Measurements from ENCODE around the gene MZT1. TPM values are rescaled to one million over a fixed set of nuclear protein-coding genes. Genes with fewer than 3 reads are reported as not detected.

MZT1 gene
- total and polyA plus RNA-seq, 2 donors (not counting 3 experiments of a cell fraction or from before 2014, with no cell fraction given) = 6.3 to 19.4 TPM

DNA sequence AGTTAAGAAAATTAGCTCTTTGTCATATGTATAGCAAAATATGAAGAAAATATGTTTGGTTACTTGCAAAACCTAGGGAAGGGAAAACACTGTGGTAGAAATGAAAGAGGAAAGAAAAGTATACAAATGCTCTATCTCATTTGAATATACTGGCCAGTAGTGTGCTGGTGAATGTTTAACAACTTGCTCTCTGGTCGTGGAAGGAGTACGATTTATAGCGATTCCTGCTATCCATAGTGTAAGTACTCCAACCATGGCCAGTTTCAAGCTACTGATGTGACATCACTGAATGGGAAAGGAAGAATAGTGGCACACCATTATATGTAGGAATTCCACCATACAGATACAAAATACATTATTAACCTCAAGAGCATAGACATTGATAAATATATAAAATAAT lies 9.6 kb upstream of the MZT1 start:
- FAIRE-seq (no peak), DNase-seq (ENCODE audit: low read depth, low spot score) (no peak)
- no peaks in the 10 kb centered on the region for H3K9me3 ChIP-seq (replicated peaks; ENCODE audit: control insufficient read depth, insufficient read depth, low read length)
- H2AFZ ChIP-seq (ENCODE audit: low read depth, low read length) = no peak overlapping the region
- dilution Hi-C loops (cut with MboI; ENCODE audit: extremely low pct_ligation_motif_present, low sequenced_read_pairs) = no loop called here
- peaks cover 33% of the 10 kb centered on the region for H3K79me2 ChIP-seq (ENCODE audit: control insufficient read depth, insufficient read depth, low read length)
- H4K20me1 ChIP-seq (replicated peaks; ENCODE audit: control insufficient read depth, extremely low read depth, insufficient read depth, low read length) = no peaks in the 10 kb centered on the region
- no peak overlapping the region for H3K4me3 ChIP-seq (replicated peaks in 1 of 3; ENCODE audit: insufficient read depth in 1 of 3, low read depth in 1 of 3, low read length in 3 of 3)
- no peaks in the 10 kb centered on the region for H3K9me1 ChIP-seq (replicated peaks; ENCODE audit: control insufficient read depth, extremely low read depth, insufficient read depth, low read length)
- no peaks in the 10 kb centered on the region for H3K4me1 ChIP-seq (ENCODE audit: control insufficient read depth, extremely low read depth, insufficient read depth, low read length)
- no peak overlapping the region for H3K4me2 ChIP-seq (ENCODE audit: insufficient read depth, low read length)
- H3K36me3 ChIP-seq (ENCODE audit: control insufficient read depth in 2 of 2, extremely low read depth in 1 of 2, insufficient read depth in 2 of 2, low read length in 2 of 2) = peaks cover 0 to 16% of the 10 kb centered on the region in 2 experiments
- BruUV-seq (replicated peaks) = no TSS peak
- intact Hi-C loops (cut with micrococcal nuclease) = no loop called here
- no peaks in the 10 kb centered on the region for H3K27me3 ChIP-seq (ENCODE audit: control insufficient read depth in 2 of 2, insufficient read depth in 2 of 2, low read length in 2 of 2)
- no peak overlapping the region for H3K9ac ChIP-seq (replicated peaks; ENCODE audit: extremely low read depth, insufficient read depth, low read length)
- ChIA-PET CTCF (interaction anchor here (1.4 kb wide), 1 partner anchor 9 kb away, joined by 3 read pairs; the partner anchor contains the start of genes BORA and MZT1), POLR2A (no interaction called here)
- TF ChIP-seq GATA2 (IDR thresholded peaks at IDR 0.05; ENCODE audit: insufficient read depth, insufficient read length, low read depth, low read length) (no peak), JUN (IDR thresholded peaks at IDR 0.05; ENCODE audit: borderline replicate concordance, insufficient read depth, insufficient read length, low read depth) (no peak), POLR2A (IDR thresholded peaks at IDR 0.05; ENCODE audit: low read depth, low read length) (no peak), FOS (IDR thresholded peaks at IDR 0.05; ENCODE audit: borderline replicate concordance, insufficient read depth, low read length) (no peak), MYC (IDR thresholded peaks at IDR 0.05; ENCODE audit: low read depth, low read length) (no peak), EZH2 (IDR thresholded peaks at IDR 0.05; ENCODE audit: borderline replicate concordance, low read depth, low read length, severe bottlenecking) (no peak), POLR2AphosphoS5 (IDR thresholded peaks at IDR 0.05; ENCODE audit: insufficient read depth, low read depth, low read length) (no peak)
- TF ChIP-seq, protein P1, sequence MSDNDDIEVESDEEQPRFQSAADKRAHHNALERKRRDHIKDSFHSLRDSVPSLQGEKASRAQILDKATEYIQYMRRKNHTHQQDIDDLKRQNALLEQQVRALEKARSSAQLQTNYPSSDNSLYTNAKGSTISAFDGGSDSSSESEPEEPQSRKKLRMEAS (IDR thresholded peaks at IDR 0.05; ENCODE audit: insufficient read depth, insufficient read length) = no peak
- TF ChIP-seq, protein P2, sequence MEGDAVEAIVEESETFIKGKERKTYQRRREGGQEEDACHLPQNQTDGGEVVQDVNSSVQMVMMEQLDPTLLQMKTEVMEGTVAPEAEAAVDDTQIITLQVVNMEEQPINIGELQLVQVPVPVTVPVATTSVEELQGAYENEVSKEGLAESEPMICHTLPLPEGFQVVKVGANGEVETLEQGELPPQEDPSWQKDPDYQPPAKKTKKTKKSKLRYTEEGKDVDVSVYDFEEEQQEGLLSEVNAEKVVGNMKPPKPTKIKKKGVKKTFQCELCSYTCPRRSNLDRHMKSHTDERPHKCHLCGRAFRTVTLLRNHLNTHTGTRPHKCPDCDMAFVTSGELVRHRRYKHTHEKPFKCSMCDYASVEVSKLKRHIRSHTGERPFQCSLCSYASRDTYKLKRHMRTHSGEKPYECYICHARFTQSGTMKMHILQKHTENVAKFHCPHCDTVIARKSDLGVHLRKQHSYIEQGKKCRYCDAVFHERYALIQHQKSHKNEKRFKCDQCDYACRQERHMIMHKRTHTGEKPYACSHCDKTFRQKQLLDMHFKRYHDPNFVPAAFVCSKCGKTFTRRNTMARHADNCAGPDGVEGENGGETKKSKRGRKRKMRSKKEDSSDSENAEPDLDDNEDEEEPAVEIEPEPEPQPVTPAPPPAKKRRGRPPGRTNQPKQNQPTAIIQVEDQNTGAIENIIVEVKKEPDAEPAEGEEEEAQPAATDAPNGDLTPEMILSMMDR (IDR thresholded peaks at IDR 0.05; ENCODE audit: extremely low read depth in 1 of 2, insufficient read depth in 1 of 2, low read depth in 1 of 2, low read length in 2 of 2) = no peak
- H3K27ac ChIP-seq (ENCODE audit: insufficient read depth, low read depth, low read length) = no peak overlapping the region

Measured in endothelial cell of umbilical vein (primary cell).